GM10248 (cell line): Measurements from ENCODE around the gene PCDHGB5.
"Not testable (repeated sequence)": the region's sequence is repeated elsewhere in the genome, so short reads cannot be mapped to it uniquely, and the experiment has no call there.

Experiments
- CTCF ChIA-PET: fragments of 300-600 bp; sonication (Branson Sonifier 250); formaldehyde crosslinking; extraction: SDS; loops from one replicate; lab custom pipeline; 2021; ENCODE audit warnings: antibody characterized with exemption; lab: Yijun Ruan, JAX
- POLR2A ChIA-PET: fragments of 350-650 bp; sonication (Branson Sonifier 250); formaldehyde crosslinking; extraction: SDS; loops from one replicate; lab custom pipeline; 2020; ENCODE audit warnings: antibody characterized with exemption; lab: Yijun Ruan, JAX
- DNase-seq: peaks from one replicate; pipeline ENCODE4 v3.0.0; 2012; ENCODE audit errors: extremely low spot score
- CTCF ChIP-seq: IDR thresholded peaks from 2 replicates; pipeline ENCODE4 v1.5.1; 2012; ENCODE audit warnings: mild to moderate bottlenecking, low read depth; ENCODE audit errors: extremely low read depth, missing control alignments, control extremely low read depth

PCDHGB5 gene

GRCh38 chr5:141397756-141398551 lies at the start of gene PCDHGB5:
Gene PCDHGB5, plus strand, starts transcription at chr5:141397947. Its CDS starts 181 bp downstream, at chr5:141398128.
- POLR2A ChIA-PET = not testable (repeated sequence)
- peak; percentile 40 for TF ChIP-seq CTCF
- peak; percentile 71 for DNase-seq
- CTCF ChIA-PET = interaction anchor here (0.7 to 2.9 kb wide), 7 partner anchors 10 to 169 kb away, joined by 3 to 15 read pairs (median 5); partner anchors contain the start of genes PCDHGA10, PCDHGA12, PCDHGB6 and PCDHGB7

- peak; percentile 68 for DNase-seq
- CTCF ChIA-PET = interaction anchor here (0.6 to 3.2 kb wide), 13 partner anchors 8 to 214 kb away, joined by 3 to 14 read pairs (median 4); partner anchors contain the start of genes PCDHB14, PCDHGA1, PCDHGA10 and PCDHGA2
- POLR2A ChIA-PET = no interaction called here
Measured at GRCh38 chr5:141349917-141350619, 47.7 kb upstream of the PCDHGB5 start, which contains the start of gene PCDHGB1. Gene PCDHGB1, plus strand, starts transcription at chr5:141350099. Its CDS starts 162 bp downstream, at chr5:141350261.

GRCh38 chr5:141351591-141351990 lies 46.2 kb upstream of the PCDHGB5 start:
- ChIA-PET CTCF (interaction anchor here (1.1 to 3.2 kb wide), 6 partner anchors 21 to 212 kb away, joined by 3 to 14 read pairs (median 6); partner anchors contain the start of genes PCDHGA1, PCDHGA10 and TAF7), POLR2A (no interaction called here)
- TF ChIP-seq CTCF = no peak
- no peak for DNase-seq

More at GRCh38 chr5:141349917-141350619, 47.7 kb upstream of the PCDHGB5 start, which contains the start of gene PCDHGB1:
- TF ChIP-seq CTCF = peak; percentile 62

GRCh38 chr5:141354900-141355469 lies 42.8 kb upstream of the PCDHGB5 start, which contains the start of gene PCDHGA4:
Gene PCDHGA4, plus strand, starts transcription at chr5:141355021. Its CDS starts 87 bp downstream, at chr5:141355108.
- POLR2A ChIA-PET = no interaction called here
- no peak for DNase-seq
- TF ChIP-seq CTCF = peak; percentile 44
- CTCF ChIA-PET = interaction anchor here (0.9 to 2.5 kb wide), 10 partner anchors 9 to 209 kb away, joined by 3 to 12 read pairs (median 4); partner anchors contain the start of genes PCDHGA1, PCDHGA10, PCDHGA5 and PCDHGB3

GRCh38 chr5:141355641-141356040 lies 42.1 kb upstream of the PCDHGB5 start:
- no peak for TF ChIP-seq CTCF
- POLR2A ChIA-PET = no interaction called here

More at GRCh38 chr5:141355641-141356040, 42.1 kb upstream of the PCDHGB5 start:
- CTCF ChIA-PET = interaction anchor here (0.9 to 2.5 kb wide), 11 partner anchors 9 to 208 kb away, joined by 3 to 12 read pairs (median 4); partner anchors contain the start of genes PCDHGA1, PCDHGA10, PCDHGA5 and PCDHGB3
- DNase-seq = no peak
